DOHH2 (cell line): ENCODE measurements around the gene RXRA.

Experiments
- H3F3A ChIP-seq: fragments of 200-600 bp; sonication (generic), shearing (Covaris generic); 2 replicates; pipeline ENCODE4 v1.6.0; 2016; ENCODE audit warnings: antibody characterized with exemption, mild to moderate bottlenecking; ENCODE audit not compliant: control insufficient read depth, insufficient read depth
- H3K27ac ChIP-seq: fragments of 200-600 bp; sonication (generic); 2 replicates; pipeline ENCODE4 v1.5.1; 2014; ENCODE audit warnings: low read depth, mild to moderate bottlenecking, low read length, moderate library complexity
- H3K27me3 ChIP-seq: fragments of 200-600 bp; sonication (generic); 2 replicates; pipeline ENCODE4 v1.6.1; 2014; ENCODE audit warnings: mild to moderate bottlenecking, low read length, mixed read lengths; ENCODE audit not compliant: control insufficient read depth
- H3K36me3 ChIP-seq: fragments of 200-600 bp; sonication (generic); 2 replicates; pipeline ENCODE4 v1.6.1; 2014; ENCODE audit warnings: mild to moderate bottlenecking, low read length, moderate library complexity, mixed read lengths; ENCODE audit not compliant: control insufficient read depth
- H3K4me1 ChIP-seq: fragments of 200-600 bp; sonication (generic); 2 replicates; pipeline ENCODE4 v1.6.1; 2014; ENCODE audit warnings: mild to moderate bottlenecking, low read length, mixed read lengths; ENCODE audit not compliant: control insufficient read depth
- H3K4me2 ChIP-seq: fragments of 200-600 bp; sonication (generic); 2 replicates; pipeline ENCODE4 v1.6.0; 2014; ENCODE audit warnings: mild to moderate bottlenecking, low read length, moderate library complexity
- H3K4me3 ChIP-seq: fragments of 200-600 bp; sonication (generic); 2 replicates; pipeline ENCODE4 v1.5.1; 2014; ENCODE audit warnings: mild to moderate bottlenecking, low read length, mixed read lengths
- H3K79me2 ChIP-seq: fragments of 200-600 bp; sonication (generic); 2 replicates; pipeline ENCODE4 v1.6.1; 2014; ENCODE audit warnings: mild to moderate bottlenecking, low read length, mixed read lengths; ENCODE audit not compliant: control insufficient read depth
- H3K9me2 ChIP-seq: fragments of 200-600 bp; sonication (generic); replicated peaks from 2 replicates; pipeline ENCODE4 v1.6.1; 2014; ENCODE audit warnings: mild to moderate bottlenecking, low read length, mixed read lengths; ENCODE audit not compliant: control insufficient read depth
- H3K9me3 ChIP-seq: fragments of 200-600 bp; sonication (generic); 2 replicates; pipeline ENCODE4 v1.6.1; 2014; ENCODE audit warnings: antibody characterized with exemption, low read length, mixed read lengths; ENCODE audit not compliant: control insufficient read depth, insufficient read depth
- H4K20me1 ChIP-seq: fragments of 200-600 bp; sonication (generic); 2 replicates; pipeline ENCODE4 v1.6.0; 2014; ENCODE audit warnings: low read depth, mild to moderate bottlenecking, antibody characterized with exemption, low read length, moderate library complexity; ENCODE audit not compliant: control insufficient read depth, insufficient read depth
- CTCF ChIP-seq: fragments of 200-600 bp; sonication (generic); IDR thresholded peaks from one replicate; pipeline ENCODE4 v1.5.1; 2014; ENCODE audit warnings: antibody characterized with exemption, mild to moderate bottlenecking, low read depth, low read length; ENCODE audit not compliant: poor library complexity, severe bottlenecking
- EZH2phosphoT487 ChIP-seq: fragments of 200-600 bp; sonication (generic); IDR thresholded peaks from 2 replicates; pipeline ENCODE4 v1.6.1; 2017; ENCODE audit warnings: borderline replicate concordance, mild to moderate bottlenecking, antibody characterized with exemption, low read length, moderate library complexity, mixed read lengths

The RXRA gene

GRCh38 chr9:134483361-134484184, 157.3 kb downstream of the RXRA start:
- no peaks in the 10 kb centered on the region for H3K9me3 ChIP-seq
- no peaks in the 10 kb centered on the region for H3K4me1 ChIP-seq
- H3K27ac ChIP-seq, result no peak overlapping the region
- no peaks in the 10 kb centered on the region for H3K36me3 ChIP-seq
- no peaks in the 10 kb centered on the region for H3K9me2 ChIP-seq
- no peak overlapping the region for H3K4me2 ChIP-seq
- TF ChIP-seq EZH2phosphoT487 (no peak), CTCF (no peak)
- no peaks in the 10 kb centered on the region for H4K20me1 ChIP-seq
- H3K79me2 ChIP-seq, result no peaks in the 10 kb centered on the region
- no peaks in the 10 kb centered on the region for H3F3A ChIP-seq
- H3K4me3 ChIP-seq, result no peak overlapping the region
- H3K27me3 ChIP-seq, result peaks cover 5% of the 10 kb centered on the region; the same call in 1 of the 2 replicates

- Histone ChIP-seq H3K27ac (no peak overlapping the region), H3K4me3 (no peak overlapping the region), H3K9me3 (no peaks in the 10 kb centered on the region), H3K4me1 (no peaks in the 10 kb centered on the region), H3K4me2 (no peak overlapping the region), H3K36me3 (no peaks in the 10 kb centered on the region), H3K79me2 (no peaks in the 10 kb centered on the region), H4K20me1 (no peaks in the 10 kb centered on the region), H3K9me2 (no peaks in the 10 kb centered on the region), H3K27me3 (peaks cover 5% of the 10 kb centered on the region; the same call in 1 of the 2 replicates), H3F3A (no peaks in the 10 kb centered on the region)
- no peak for TF ChIP-seq CTCF
- no peak for TF ChIP-seq EZH2phosphoT487
Measured at GRCh38 chr9:134484479-134484878, 158.2 kb downstream of the RXRA start.

GRCh38 chr9:134485653-134486052, 159.4 kb downstream of the RXRA start:
- TF ChIP-seq CTCF, result no peak
- no peak for TF ChIP-seq EZH2phosphoT487
- Histone ChIP-seq H3K27me3 (peaks cover 5% of the 10 kb centered on the region; the same call in 1 of the 2 replicates), H3K9me2 (no peaks in the 10 kb centered on the region), H3K4me3 (no peak overlapping the region), H4K20me1 (no peaks in the 10 kb centered on the region), H3K36me3 (no peaks in the 10 kb centered on the region), H3K79me2 (no peaks in the 10 kb centered on the region), H3F3A (no peaks in the 10 kb centered on the region), H3K9me3 (no peaks in the 10 kb centered on the region), H3K4me1 (no peaks in the 10 kb centered on the region), H3K27ac (no peak overlapping the region), H3K4me2 (no peak overlapping the region)
